HepG2 (cell line): ENCODE measurements around the gene TEX9. TPM values are rescaled to one million over a fixed set of nuclear protein-coding genes. Genes with fewer than 3 reads are reported as not detected.

Experiments
- ARNT ChIP-seq: fragments of 450-650 bp; IDR thresholded peaks from 2 replicates; pipeline ENCODE4 v1.6.1; 2017
- HMG20A ChIP-seq: IDR thresholded peaks from 2 replicates; pipeline ENCODE4 v1.6.1; 2016; ENCODE audit warnings: borderline replicate concordance
- IRF2 ChIP-seq: IDR thresholded peaks from 2 replicates; pipeline ENCODE4 v1.6.1; 2018; ENCODE audit warnings: missing genetic modification reagents, missing compliant biosample characterization
- MBNL3 ChIP-seq: fragments of 250-450 bp; sonication (Bioruptor Pico); conservative IDR thresholded peaks from 2 replicates; pipeline ENCODE4 v1.8.0; 2022; ENCODE audit warnings: mild to moderate bottlenecking, inconsistent platforms
- MLLT10 ChIP-seq: sonication (generic); formaldehyde crosslinking; IDR thresholded peaks from 2 replicates; pipeline ENCODE4 v1.4.0; 2020; ENCODE audit warnings: missing genetic modification reagents
- TBX2 ChIP-seq: sonication (generic); formaldehyde crosslinking; IDR thresholded peaks from 2 replicates; pipeline ENCODE4 v1.5.0; 2020; ENCODE audit warnings: missing genetic modification reagents, mild to moderate bottlenecking, borderline replicate concordance
- U2AF1 ChIP-seq: fragments of 200-400 bp; formaldehyde crosslinking; optimal IDR thresholded peaks from 2 replicates; pipeline ENCODE3; 2017; ENCODE audit warnings: mild to moderate bottlenecking, low read depth, low read length
- U2AF2 ChIP-seq: fragments of 200-400 bp; formaldehyde crosslinking; IDR thresholded peaks from 2 replicates; pipeline ENCODE4 v1.6.1; 2017; ENCODE audit warnings: low read depth, mild to moderate bottlenecking, low read length
- ZNF30 ChIP-seq: sonication (generic); formaldehyde crosslinking; IDR thresholded peaks from 2 replicates; pipeline ENCODE4 v1.5.0; 2020; ENCODE audit warnings: mild to moderate bottlenecking, missing genetic modification reagents
- ZNF556 ChIP-seq: sonication (generic); formaldehyde crosslinking; IDR thresholded peaks from 2 replicates; pipeline ENCODE4 v1.4.0; 2020; ENCODE audit warnings: mild to moderate bottlenecking, missing genetic modification reagents, borderline replicate concordance
- polyA plus RNA-seq, 8 experiments: library from polyadenylated mRNA; depleted of rRNA in 3 of 8; stranded (reverse) in 7 of 8; unstranded in 1 of 8; fragments of >200 nt; fragmentation: Illumina TruSeq in 4 of 8; extraction: Trizol in 4 of 8; gene quantifications; 2 replicates each; pipeline versions ENCODE4 v1.2.1 to v1.2.3, GENCODE V29; 2011 to 2016; ENCODE audit warnings: low read depth in 4 of 8, missing spikeins in 1 of 8, mixed read lengths in 1 of 8; ENCODE audit not compliant: insufficient read depth in 1 of 8
- total RNA-seq, 5 experiments: library from RNA; depleted of rRNA; stranded (reverse); fragments of >200 nt; fragmentation: Illumina TruSeq; extraction: Trizol; gene quantifications; 2 replicates each; pipeline ENCODE4 v1.2.3, GENCODE V29; 2016; ENCODE audit warnings: low read depth in 1 of 5
- TF ChIP-seq, protein P1 (sequence below): sonication (generic); formaldehyde crosslinking; IDR thresholded peaks from 2 replicates; pipeline ENCODE4 v1.4.0; 2020; ENCODE audit warnings: missing genetic modification reagents
- TF ChIP-seq, protein P2 (sequence below): sonication (generic); formaldehyde crosslinking; IDR thresholded peaks from 2 replicates; pipeline ENCODE4 v1.8.1; 2023; ENCODE audit warnings: missing genetic modification reagents, inconsistent platforms, borderline replicate concordance
- TF ChIP-seq, protein P3 (sequence below): sonication (generic); formaldehyde crosslinking; IDR thresholded peaks from 2 replicates; pipeline ENCODE4 v1.4.0; 2020; ENCODE audit warnings: missing genetic modification reagents
- TF ChIP-seq, protein P4 (sequence below): sonication (generic); formaldehyde crosslinking; conservative IDR thresholded peaks from 2 replicates; pipeline ENCODE4 v1.4.0; 2020; ENCODE audit warnings: mild to moderate bottlenecking, missing genetic modification reagents, moderate library complexity
- TF ChIP-seq, protein P5 (sequence below): sonication (generic); formaldehyde crosslinking; IDR thresholded peaks from 2 replicates; pipeline ENCODE4 v1.5.0; 2020; ENCODE audit warnings: mild to moderate bottlenecking, missing genetic modification reagents
- TF ChIP-seq, protein P6 (sequence below): sonication (generic); formaldehyde crosslinking; IDR thresholded peaks from 2 replicates; pipeline ENCODE4 v1.5.1; 2020; ENCODE audit warnings: missing genetic modification reagents, mild to moderate bottlenecking, borderline replicate concordance

Gene TEX9
- total and polyA plus RNA-seq, 2 of the 13 experiments (the other 11 are each of a cell fraction or from before 2014, with no cell fraction given): 0.82 to 6.9 TPM

DNA sequence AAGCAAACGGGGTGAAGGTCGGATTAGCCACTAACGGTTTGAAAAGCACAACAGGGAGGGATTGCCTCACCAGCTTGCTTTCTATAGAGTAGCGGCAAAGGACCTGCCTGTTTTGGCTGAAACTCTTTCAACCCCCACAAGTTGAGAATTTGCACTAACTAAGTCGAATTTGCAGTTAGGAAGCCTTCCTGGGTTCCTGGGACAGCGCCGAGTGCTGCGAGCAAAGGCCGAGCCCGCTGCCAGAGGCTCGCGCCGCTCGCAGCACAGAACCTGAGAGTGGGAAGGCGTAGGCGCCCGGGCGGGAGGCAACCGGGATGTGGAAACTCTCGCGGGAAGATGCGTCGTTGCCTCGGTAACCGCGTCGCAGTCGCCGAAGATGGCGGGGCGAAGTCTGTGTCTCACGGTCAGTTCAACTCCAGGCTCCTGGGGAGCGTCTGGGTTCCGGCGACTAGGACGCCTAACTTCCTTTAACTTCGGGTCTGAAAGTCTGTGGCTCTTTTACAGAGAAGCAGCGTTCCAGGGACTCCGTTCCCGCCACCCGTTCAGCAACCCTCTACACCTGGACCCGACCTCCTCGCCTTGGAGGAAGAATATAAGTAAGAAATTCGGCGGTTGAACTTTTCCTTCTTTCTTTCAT is at the start of gene TEX9 (continued):
- TF ChIP-seq, protein P1, sequence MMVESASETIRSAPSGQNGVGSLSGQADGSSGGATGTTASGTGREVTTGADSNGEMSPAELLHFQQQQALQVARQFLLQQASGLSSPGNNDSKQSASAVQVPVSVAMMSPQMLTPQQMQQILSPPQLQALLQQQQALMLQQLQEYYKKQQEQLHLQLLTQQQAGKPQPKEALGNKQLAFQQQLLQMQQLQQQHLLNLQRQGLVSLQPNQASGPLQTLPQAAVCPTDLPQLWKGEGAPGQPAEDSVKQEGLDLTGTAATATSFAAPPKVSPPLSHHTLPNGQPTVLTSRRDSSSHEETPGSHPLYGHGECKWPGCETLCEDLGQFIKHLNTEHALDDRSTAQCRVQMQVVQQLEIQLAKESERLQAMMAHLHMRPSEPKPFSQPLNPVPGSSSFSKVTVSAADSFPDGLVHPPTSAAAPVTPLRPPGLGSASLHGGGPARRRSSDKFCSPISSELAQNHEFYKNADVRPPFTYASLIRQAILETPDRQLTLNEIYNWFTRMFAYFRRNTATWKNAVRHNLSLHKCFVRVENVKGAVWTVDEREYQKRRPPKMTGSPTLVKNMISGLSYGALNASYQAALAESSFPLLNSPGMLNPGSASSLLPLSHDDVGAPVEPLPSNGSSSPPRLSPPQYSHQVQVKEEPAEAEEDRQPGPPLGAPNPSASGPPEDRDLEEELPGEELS (CRISPR knock-in tag): no peak
- 0 out of 2 replicates have a peak, but pooled peaks have one; percentile 32 for TF ChIP-seq IRF2 (CRISPR knock-in tag)
- TF ChIP-seq, protein P2, sequence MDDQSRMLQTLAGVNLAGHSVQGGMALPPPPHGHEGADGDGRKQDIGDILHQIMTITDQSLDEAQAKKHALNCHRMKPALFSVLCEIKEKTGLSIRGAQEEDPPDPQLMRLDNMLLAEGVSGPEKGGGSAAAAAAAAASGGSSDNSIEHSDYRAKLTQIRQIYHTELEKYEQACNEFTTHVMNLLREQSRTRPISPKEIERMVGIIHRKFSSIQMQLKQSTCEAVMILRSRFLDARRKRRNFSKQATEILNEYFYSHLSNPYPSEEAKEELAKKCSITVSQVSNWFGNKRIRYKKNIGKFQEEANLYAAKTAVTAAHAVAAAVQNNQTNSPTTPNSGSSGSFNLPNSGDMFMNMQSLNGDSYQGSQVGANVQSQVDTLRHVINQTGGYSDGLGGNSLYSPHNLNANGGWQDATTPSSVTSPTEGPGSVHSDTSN (CRISPR knock-in tag): no peak
- no peak for TF ChIP-seq MLLT10 (CRISPR knock-in tag)
- no peak for TF ChIP-seq MBNL3 (CRISPR knock-in tag)
- no peak for TF ChIP-seq U2AF1
- TF ChIP-seq ZNF30: peak; percentile 44; the same call in 1 of the 2 replicates
- peak; percentile 51; the same call in 1 of the 2 replicates for TF ChIP-seq TBX2 (CRISPR knock-in tag)
- TF ChIP-seq, protein P3, sequence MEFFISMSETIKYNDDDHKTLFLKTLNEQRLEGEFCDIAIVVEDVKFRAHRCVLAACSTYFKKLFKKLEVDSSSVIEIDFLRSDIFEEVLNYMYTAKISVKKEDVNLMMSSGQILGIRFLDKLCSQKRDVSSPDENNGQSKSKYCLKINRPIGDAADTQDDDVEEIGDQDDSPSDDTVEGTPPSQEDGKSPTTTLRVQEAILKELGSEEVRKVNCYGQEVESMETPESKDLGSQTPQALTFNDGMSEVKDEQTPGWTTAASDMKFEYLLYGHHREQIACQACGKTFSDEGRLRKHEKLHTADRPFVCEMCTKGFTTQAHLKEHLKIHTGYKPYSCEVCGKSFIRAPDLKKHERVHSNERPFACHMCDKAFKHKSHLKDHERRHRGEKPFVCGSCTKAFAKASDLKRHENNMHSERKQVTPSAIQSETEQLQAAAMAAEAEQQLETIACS (CRISPR knock-in tag): no peak
- no peak for TF ChIP-seq U2AF2
- TF ChIP-seq, protein P4, sequence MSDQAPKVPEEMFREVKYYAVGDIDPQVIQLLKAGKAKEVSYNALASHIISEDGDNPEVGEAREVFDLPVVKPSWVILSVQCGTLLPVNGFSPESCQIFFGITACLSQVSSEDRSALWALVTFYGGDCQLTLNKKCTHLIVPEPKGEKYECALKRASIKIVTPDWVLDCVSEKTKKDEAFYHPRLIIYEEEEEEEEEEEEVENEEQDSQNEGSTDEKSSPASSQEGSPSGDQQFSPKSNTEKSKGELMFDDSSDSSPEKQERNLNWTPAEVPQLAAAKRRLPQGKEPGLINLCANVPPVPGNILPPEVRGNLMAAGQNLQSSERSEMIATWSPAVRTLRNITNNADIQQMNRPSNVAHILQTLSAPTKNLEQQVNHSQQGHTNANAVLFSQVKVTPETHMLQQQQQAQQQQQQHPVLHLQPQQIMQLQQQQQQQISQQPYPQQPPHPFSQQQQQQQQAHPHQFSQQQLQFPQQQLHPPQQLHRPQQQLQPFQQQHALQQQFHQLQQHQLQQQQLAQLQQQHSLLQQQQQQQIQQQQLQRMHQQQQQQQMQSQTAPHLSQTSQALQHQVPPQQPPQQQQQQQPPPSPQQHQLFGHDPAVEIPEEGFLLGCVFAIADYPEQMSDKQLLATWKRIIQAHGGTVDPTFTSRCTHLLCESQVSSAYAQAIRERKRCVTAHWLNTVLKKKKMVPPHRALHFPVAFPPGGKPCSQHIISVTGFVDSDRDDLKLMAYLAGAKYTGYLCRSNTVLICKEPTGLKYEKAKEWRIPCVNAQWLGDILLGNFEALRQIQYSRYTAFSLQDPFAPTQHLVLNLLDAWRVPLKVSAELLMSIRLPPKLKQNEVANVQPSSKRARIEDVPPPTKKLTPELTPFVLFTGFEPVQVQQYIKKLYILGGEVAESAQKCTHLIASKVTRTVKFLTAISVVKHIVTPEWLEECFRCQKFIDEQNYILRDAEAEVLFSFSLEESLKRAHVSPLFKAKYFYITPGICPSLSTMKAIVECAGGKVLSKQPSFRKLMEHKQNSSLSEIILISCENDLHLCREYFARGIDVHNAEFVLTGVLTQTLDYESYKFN: no peak
- TF ChIP-seq, protein P5, sequence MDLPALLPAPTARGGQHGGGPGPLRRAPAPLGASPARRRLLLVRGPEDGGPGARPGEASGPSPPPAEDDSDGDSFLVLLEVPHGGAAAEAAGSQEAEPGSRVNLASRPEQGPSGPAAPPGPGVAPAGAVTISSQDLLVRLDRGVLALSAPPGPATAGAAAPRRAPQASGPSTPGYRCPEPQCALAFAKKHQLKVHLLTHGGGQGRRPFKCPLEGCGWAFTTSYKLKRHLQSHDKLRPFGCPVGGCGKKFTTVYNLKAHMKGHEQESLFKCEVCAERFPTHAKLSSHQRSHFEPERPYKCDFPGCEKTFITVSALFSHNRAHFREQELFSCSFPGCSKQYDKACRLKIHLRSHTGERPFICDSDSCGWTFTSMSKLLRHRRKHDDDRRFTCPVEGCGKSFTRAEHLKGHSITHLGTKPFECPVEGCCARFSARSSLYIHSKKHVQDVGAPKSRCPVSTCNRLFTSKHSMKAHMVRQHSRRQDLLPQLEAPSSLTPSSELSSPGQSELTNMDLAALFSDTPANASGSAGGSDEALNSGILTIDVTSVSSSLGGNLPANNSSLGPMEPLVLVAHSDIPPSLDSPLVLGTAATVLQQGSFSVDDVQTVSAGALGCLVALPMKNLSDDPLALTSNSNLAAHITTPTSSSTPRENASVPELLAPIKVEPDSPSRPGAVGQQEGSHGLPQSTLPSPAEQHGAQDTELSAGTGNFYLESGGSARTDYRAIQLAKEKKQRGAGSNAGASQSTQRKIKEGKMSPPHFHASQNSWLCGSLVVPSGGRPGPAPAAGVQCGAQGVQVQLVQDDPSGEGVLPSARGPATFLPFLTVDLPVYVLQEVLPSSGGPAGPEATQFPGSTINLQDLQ (CRISPR knock-in tag): no peak
- no peak for TF ChIP-seq HMG20A
- TF ChIP-seq, protein P6, sequence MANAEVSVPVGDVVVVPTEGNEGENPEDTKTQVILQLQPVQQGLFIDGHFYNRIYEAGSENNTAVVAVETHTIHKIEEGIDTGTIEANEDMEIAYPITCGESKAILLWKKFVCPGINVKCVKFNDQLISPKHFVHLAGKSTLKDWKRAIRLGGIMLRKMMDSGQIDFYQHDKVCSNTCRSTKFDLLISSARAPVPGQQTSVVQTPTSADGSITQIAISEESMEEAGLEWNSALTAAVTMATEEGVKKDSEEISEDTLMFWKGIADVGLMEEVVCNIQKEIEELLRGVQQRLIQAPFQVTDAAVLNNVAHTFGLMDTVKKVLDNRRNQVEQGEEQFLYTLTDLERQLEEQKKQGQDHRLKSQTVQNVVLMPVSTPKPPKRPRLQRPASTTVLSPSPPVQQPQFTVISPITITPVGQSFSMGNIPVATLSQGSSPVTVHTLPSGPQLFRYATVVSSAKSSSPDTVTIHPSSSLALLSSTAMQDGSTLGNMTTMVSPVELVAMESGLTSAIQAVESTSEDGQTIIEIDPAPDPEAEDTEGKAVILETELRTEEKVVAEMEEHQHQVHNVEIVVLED (CRISPR knock-in tag): peak; percentile 41; the same call in 1 of the 2 replicates
- no peak for TF ChIP-seq ARNT
- TF ChIP-seq ZNF556 (CRISPR knock-in tag): no peak
